ENCODE data around the gene CLCN3.

CLCN3 gene

DNA sequence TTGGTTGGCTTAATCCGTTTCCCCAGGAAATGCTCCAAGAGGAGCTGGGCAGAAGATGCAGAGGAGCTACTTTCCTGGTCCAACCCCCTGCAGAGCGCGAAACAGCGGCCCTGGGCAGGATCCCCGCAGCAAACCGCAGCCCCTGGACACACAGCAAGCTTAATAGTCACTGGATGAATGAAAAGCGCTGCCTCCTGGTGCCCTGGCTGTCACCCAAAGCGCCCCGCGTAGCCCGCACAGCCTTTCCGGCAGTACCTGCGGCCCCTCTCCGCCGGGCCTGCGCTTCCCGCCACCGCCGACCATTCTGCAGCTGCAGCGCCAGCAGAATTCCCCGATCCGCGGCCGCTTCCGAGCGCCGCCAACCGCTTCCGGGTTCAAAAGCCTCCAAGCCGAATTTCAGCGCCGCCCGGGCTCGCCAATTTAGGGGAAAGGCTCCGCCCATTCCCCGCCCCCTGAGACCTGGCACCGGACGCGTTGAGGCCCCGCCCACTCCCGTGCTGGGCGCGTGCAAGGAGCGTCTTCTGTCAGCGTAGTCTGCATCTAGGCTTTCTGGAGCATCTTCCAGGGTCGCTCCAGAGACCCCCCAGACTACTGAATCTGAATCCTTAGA lies 137.3 kb downstream of the CLCN3 start, which contains the start of gene HPF1:
HPF1 (minus strand) TSS at position 370 of the 610 bp plus-strand sequence; CDS start at position 303, 67 bp downstream.
- Histone ChIP-seq H4K20me1 (ENCODE audit: low read depth, low read length) (no peaks in the 10 kb centered on the region), H2AFZ (ENCODE audit: low read depth, low read length, severe bottlenecking) (peak within 1 kb of the TSS; percentile 90), H3K4me3 (ENCODE audit: insufficient read depth, low read length, poor library complexity, severe bottlenecking) (peak within 1 kb of the TSS; percentile 98), H3K9me3 (ENCODE audit: insufficient read depth, low read length) (no peaks in the 10 kb centered on the region), H3K36me3 (ENCODE audit: low read length) (0 out of 2 replicates have a peak, but pooled peaks cover 1% of the 10 kb centered on the region), H3K27ac (ENCODE audit: low read depth, low read length) (no peak within 1 kb of the TSS), H3K27me3 (ENCODE audit: low read length) (no peaks in the 10 kb centered on the region), H3K4me2 (ENCODE audit: low read depth, low read length, poor library complexity, severe bottlenecking) (peak within 1 kb of the TSS; percentile 74), H3K9me2 (replicated peaks; ENCODE audit: insufficient read depth, low read length) (no peaks in the 10 kb centered on the region), H3F3A (ENCODE audit: insufficient read depth) (no peaks in the 10 kb centered on the region), H3K9ac (ENCODE audit: low read length) (peak within 1 kb of the TSS; percentile 81), H3K79me2 (ENCODE audit: insufficient read depth, low read length) (peaks cover 4% of the 10 kb centered on the region; the same call in 1 of the 2 replicates)
- TF ChIP-seq, protein P1, sequence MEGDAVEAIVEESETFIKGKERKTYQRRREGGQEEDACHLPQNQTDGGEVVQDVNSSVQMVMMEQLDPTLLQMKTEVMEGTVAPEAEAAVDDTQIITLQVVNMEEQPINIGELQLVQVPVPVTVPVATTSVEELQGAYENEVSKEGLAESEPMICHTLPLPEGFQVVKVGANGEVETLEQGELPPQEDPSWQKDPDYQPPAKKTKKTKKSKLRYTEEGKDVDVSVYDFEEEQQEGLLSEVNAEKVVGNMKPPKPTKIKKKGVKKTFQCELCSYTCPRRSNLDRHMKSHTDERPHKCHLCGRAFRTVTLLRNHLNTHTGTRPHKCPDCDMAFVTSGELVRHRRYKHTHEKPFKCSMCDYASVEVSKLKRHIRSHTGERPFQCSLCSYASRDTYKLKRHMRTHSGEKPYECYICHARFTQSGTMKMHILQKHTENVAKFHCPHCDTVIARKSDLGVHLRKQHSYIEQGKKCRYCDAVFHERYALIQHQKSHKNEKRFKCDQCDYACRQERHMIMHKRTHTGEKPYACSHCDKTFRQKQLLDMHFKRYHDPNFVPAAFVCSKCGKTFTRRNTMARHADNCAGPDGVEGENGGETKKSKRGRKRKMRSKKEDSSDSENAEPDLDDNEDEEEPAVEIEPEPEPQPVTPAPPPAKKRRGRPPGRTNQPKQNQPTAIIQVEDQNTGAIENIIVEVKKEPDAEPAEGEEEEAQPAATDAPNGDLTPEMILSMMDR (IDR thresholded peaks at IDR 0.05; ENCODE audit: insufficient read depth, low read length, poor library complexity, severe bottlenecking) = no peak
- no peak for TF ChIP-seq EZH2phosphoT487 (conservative IDR thresholded peaks at IDR 0.05; ENCODE audit: low read length)

DNA sequence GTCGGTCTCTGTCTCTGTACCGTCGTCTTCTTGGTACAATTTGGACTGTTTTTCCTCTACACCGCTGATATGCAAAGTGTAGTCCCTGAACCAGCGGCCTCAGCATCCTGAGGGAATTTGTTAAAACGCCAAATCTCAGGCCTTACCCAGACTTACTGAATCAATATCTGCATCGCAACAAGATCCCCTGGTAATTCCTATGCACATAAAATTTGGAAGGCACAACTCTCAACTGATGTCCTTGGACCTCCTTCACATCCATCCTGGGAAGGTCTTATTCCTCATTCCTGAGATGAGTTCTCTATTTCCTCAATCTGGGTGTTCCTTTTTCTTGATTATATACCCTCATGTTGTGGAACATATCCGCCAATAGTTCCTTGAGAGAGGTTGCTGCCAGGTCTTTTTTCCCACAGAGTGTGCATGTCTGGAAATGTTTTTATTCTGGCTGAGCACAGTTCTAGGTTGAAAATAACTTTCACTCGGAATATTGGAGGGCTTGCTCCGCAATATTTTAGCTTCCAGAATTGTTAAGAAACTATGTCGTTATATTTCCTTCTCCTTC lies 138.1 kb downstream of the CLCN3 start:
- Histone ChIP-seq H3K9me3 (ENCODE audit: insufficient read depth, low read length) (no peaks in the 10 kb centered on the region), H4K20me1 (ENCODE audit: low read depth, low read length) (no peaks in the 10 kb centered on the region), H3K9ac (ENCODE audit: low read length) (peak overlapping the region; percentile 81), H3K4me3 (ENCODE audit: insufficient read depth, low read length, poor library complexity, severe bottlenecking) (peak overlapping the region; percentile 98), H3K4me2 (ENCODE audit: low read depth, low read length, poor library complexity, severe bottlenecking) (peak overlapping the region; percentile 74), H3K9me2 (replicated peaks; ENCODE audit: insufficient read depth, low read length) (no peaks in the 10 kb centered on the region), H3K36me3 (ENCODE audit: low read length) (no peaks in the 10 kb centered on the region), H3K27ac (ENCODE audit: low read depth, low read length) (no peak overlapping the region), H3K79me2 (ENCODE audit: insufficient read depth, low read length) (peaks cover 4% of the 10 kb centered on the region; the same call in 1 of the 2 replicates), H3F3A (ENCODE audit: insufficient read depth) (no peaks in the 10 kb centered on the region), H3K27me3 (ENCODE audit: low read length) (no peaks in the 10 kb centered on the region), H2AFZ (ENCODE audit: low read depth, low read length, severe bottlenecking) (peak overlapping the region; percentile 90)
- TF ChIP-seq EZH2phosphoT487 (conservative IDR thresholded peaks at IDR 0.05; ENCODE audit: low read length) = no peak
- TF ChIP-seq, protein P1 (IDR thresholded peaks at IDR 0.05; ENCODE audit: insufficient read depth, low read length, poor library complexity, severe bottlenecking) = no peak

DNA sequence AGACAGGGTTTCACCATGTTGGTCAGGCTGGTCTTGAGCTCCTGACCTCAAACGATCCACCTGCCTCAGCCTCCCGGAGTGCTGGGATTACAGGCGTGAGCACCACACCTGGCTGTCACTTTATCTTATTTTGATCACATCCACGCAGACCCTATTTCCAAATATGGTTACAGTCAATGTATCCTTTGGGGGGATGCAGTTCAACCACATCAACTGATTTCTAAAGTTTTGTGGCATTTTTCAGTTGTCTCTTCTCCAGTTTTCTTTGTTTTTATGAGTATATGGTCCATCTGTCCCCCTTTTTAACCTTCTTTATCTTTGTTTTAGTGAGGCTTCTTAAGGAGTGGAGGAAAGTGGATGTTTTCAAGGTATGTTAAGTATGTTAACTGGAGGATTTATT lies 141.5 kb downstream of the CLCN3 start:
- Histone ChIP-seq H3K4me2 (ENCODE audit: low read depth, low read length, poor library complexity, severe bottlenecking) (no peak overlapping the region), H3K9ac (ENCODE audit: low read length) (no peak overlapping the region), H3K4me3 (ENCODE audit: insufficient read depth, low read length, poor library complexity, severe bottlenecking) (no peak overlapping the region), H3K79me2 (ENCODE audit: insufficient read depth, low read length) (no peaks in the 10 kb centered on the region; the same call in 1 of the 2 replicates), H3K9me2 (replicated peaks; ENCODE audit: insufficient read depth, low read length) (no peaks in the 10 kb centered on the region), H3F3A (ENCODE audit: insufficient read depth) (no peaks in the 10 kb centered on the region), H3K27ac (ENCODE audit: low read depth, low read length) (no peak overlapping the region), H4K20me1 (ENCODE audit: low read depth, low read length) (no peaks in the 10 kb centered on the region), H2AFZ (ENCODE audit: low read depth, low read length, severe bottlenecking) (no peak overlapping the region), H3K27me3 (ENCODE audit: low read length) (no peaks in the 10 kb centered on the region), H3K9me3 (ENCODE audit: insufficient read depth, low read length) (no peaks in the 10 kb centered on the region), H3K36me3 (ENCODE audit: low read length) (no peaks in the 10 kb centered on the region)
- no peak for TF ChIP-seq EZH2phosphoT487 (conservative IDR thresholded peaks at IDR 0.05; ENCODE audit: low read length)
- TF ChIP-seq, protein P1 (IDR thresholded peaks at IDR 0.05; ENCODE audit: insufficient read depth, low read length, poor library complexity, severe bottlenecking) = no peak
